Karpas-422 (cell line): ENCODE results near the gene NEDD8. TPM values are rescaled to one million over a fixed set of nuclear protein-coding genes. Genes with fewer than 3 reads are reported as not detected.

Experiments used
- DNase-seq: peaks from one replicate; pipeline ENCODE4 v3.0.0-alpha.2; 2015
- H2AFZ ChIP-seq: fragments of 200-600 bp; sonication (generic); 2 replicates; pipeline ENCODE4 v1.6.1; 2014; ENCODE audit warnings: antibody characterized with exemption, low read length, mixed read lengths
- H3K27ac ChIP-seq: fragments of 200-600 bp; sonication (generic); 2 replicates; pipeline ENCODE4 v1.5.1; 2014; ENCODE audit warnings: mild to moderate bottlenecking, low read length, moderate library complexity
- H3K27me3 ChIP-seq: fragments of 200-600 bp; sonication (generic); 2 replicates; pipeline ENCODE4 v1.6.1; 2014; ENCODE audit warnings: low read length, mixed read lengths
- H3K36me3 ChIP-seq: fragments of 200-600 bp; sonication (generic); 2 replicates; pipeline ENCODE4 v1.6.1; 2014; ENCODE audit warnings: low read length, mixed read lengths; ENCODE audit not compliant: insufficient read depth
- H3K4me1 ChIP-seq: fragments of 200-600 bp; sonication (generic); 2 replicates; pipeline ENCODE4 v1.6.1; 2014; ENCODE audit warnings: mild to moderate bottlenecking, low read length, mixed read lengths
- H3K4me2 ChIP-seq: fragments of 200-600 bp; sonication (generic); 2 replicates; pipeline ENCODE4 v1.6.1; 2014; ENCODE audit warnings: low read length, low read depth, mild to moderate bottlenecking; ENCODE audit not compliant: poor library complexity, severe bottlenecking
- H3K4me3 ChIP-seq: fragments of 200-600 bp; sonication (generic); 2 replicates; pipeline ENCODE4 v1.5.1; 2014; ENCODE audit warnings: mild to moderate bottlenecking, antibody characterized with exemption, low read length, mixed read lengths
- H3K79me2 ChIP-seq: fragments of 200-600 bp; sonication (generic); 2 replicates; pipeline ENCODE4 v1.6.1; 2014; ENCODE audit warnings: mild to moderate bottlenecking, low read length, mixed read lengths
- H3K9ac ChIP-seq: fragments of 200-600 bp; sonication (generic); 2 replicates; pipeline ENCODE4 v1.6.0; 2014; ENCODE audit warnings: low read length
- H3K9me2 ChIP-seq: fragments of 200-600 bp; sonication (generic), shearing (Covaris generic); replicated peaks from 2 replicates; pipeline ENCODE4 v1.6.0; 2014; ENCODE audit warnings: mild to moderate bottlenecking, low read length, moderate library complexity; ENCODE audit not compliant: insufficient read depth
- H3K9me3 ChIP-seq: fragments of 300-700, 200-600 bp; sonication (generic); 2 replicates; pipeline ENCODE4 v1.6.1; 2014; ENCODE audit warnings: low read length, mixed read lengths
- H4K20me1 ChIP-seq: fragments of 200-600 bp; sonication (generic); 2 replicates; pipeline ENCODE4 v1.6.1; 2014; ENCODE audit warnings: mild to moderate bottlenecking, antibody characterized with exemption, low read length, low read depth; ENCODE audit not compliant: insufficient read depth
- total RNA-seq: library from RNA; depleted of rRNA; stranded (reverse); fragments of >200 nt; shearing (Covaris generic); gene quantifications from 2 replicates; pipeline ENCODE4 v1.2.3, GENCODE V29; 2014; ENCODE audit warnings: low replicate concordance

The NEDD8 gene
- total RNA-seq, 1 experiment from 2014 or later, result 293 TPM

GRCh38 chr14:24184104-24184970, 47.8 kb downstream of the NEDD8 start:
- H3K4me3 ChIP-seq, result no peak overlapping the region
- peaks cover 18% of the 10 kb centered on the region for H3K4me1 ChIP-seq
- H4K20me1 ChIP-seq, result 0 out of 2 replicates have a peak, but pooled peaks cover 4% of the 10 kb centered on the region
- H3K27me3 ChIP-seq, result no peaks in the 10 kb centered on the region
- H3K27ac ChIP-seq, result no peak overlapping the region
- H3K9me2 ChIP-seq, result no peaks in the 10 kb centered on the region
- no peak overlapping the region for H2AFZ ChIP-seq
- no peak for DNase-seq
- H3K79me2 ChIP-seq, result peaks cover 26% of the 10 kb centered on the region
- H3K9ac ChIP-seq, result no peak overlapping the region
- H3K4me2 ChIP-seq, result no peak overlapping the region
- H3K36me3 ChIP-seq, result peaks cover 24% of the 10 kb centered on the region
- H3K9me3 ChIP-seq, result no peaks in the 10 kb centered on the region

GRCh38 chr14:24183014-24183481, 49.1 kb downstream of the NEDD8 start:
- H3K36me3 ChIP-seq, result peaks cover 34% of the 10 kb centered on the region
- H3K9me3 ChIP-seq, result no peaks in the 10 kb centered on the region
- no peak overlapping the region for H3K4me3 ChIP-seq
- peaks cover 12% of the 10 kb centered on the region for H3K4me1 ChIP-seq
- DNase-seq, result no peak
- H3K27me3 ChIP-seq, result no peaks in the 10 kb centered on the region
- H3K9me2 ChIP-seq, result no peaks in the 10 kb centered on the region
- no peak overlapping the region for H3K27ac ChIP-seq
- H2AFZ ChIP-seq, result no peak overlapping the region
- no peak overlapping the region for H3K9ac ChIP-seq
- no peak overlapping the region for H3K4me2 ChIP-seq
- H4K20me1 ChIP-seq, result 0 out of 2 replicates have a peak, but pooled peaks cover 4% of the 10 kb centered on the region
- H3K79me2 ChIP-seq, result peaks cover 22% of the 10 kb centered on the region

GRCh38 chr14:24182110-24182882, 49.9 kb downstream of the NEDD8 start:
- no peaks in the 10 kb centered on the region for H3K9me3 ChIP-seq

GRCh38 chr14:24181371-24182077, 50.6 kb downstream of the NEDD8 start:
- Histone ChIP-seq H3K79me2 (peaks cover 6% of the 10 kb centered on the region; the same call in 1 of the 2 replicates), H3K27ac (no peak overlapping the region), H3K36me3 (peaks cover 45% of the 10 kb centered on the region), H3K4me1 (no peaks in the 10 kb centered on the region), H3K9me2 (no peaks in the 10 kb centered on the region), H3K9ac (no peak overlapping the region), H4K20me1 (0 out of 2 replicates have a peak, but pooled peaks cover 4% of the 10 kb centered on the region), H3K4me3 (no peak overlapping the region), H3K4me2 (no peak overlapping the region), H3K27me3 (no peaks in the 10 kb centered on the region), H2AFZ (no peak overlapping the region), H3K9me3 (no peaks in the 10 kb centered on the region)
- DNase-seq, result no peak

More at GRCh38 chr14:24182110-24182882, 49.9 kb downstream of the NEDD8 start:
- peaks cover 14% of the 10 kb centered on the region for H3K79me2 ChIP-seq
- H3K27ac ChIP-seq, result no peak overlapping the region
- H2AFZ ChIP-seq, result no peak overlapping the region
- no peaks in the 10 kb centered on the region for H3K9me2 ChIP-seq
- H3K27me3 ChIP-seq, result no peaks in the 10 kb centered on the region
- 0 out of 2 replicates have a peak, but pooled peaks cover 4% of the 10 kb centered on the region for H4K20me1 ChIP-seq
- H3K4me2 ChIP-seq, result no peak overlapping the region
- H3K36me3 ChIP-seq, result peaks cover 39% of the 10 kb centered on the region
- H3K9ac ChIP-seq, result no peak overlapping the region
- H3K4me3 ChIP-seq, result no peak overlapping the region
- no peak for DNase-seq
- H3K4me1 ChIP-seq, result peaks cover 5% of the 10 kb centered on the region

- Histone ChIP-seq H3K4me3 (no peak overlapping the region), H3K4me2 (no peak overlapping the region), H3K4me1 (no peaks in the 10 kb centered on the region), H3K27ac (no peak overlapping the region), H3K79me2 (no peaks in the 10 kb centered on the region), H4K20me1 (0 out of 2 replicates have a peak, but pooled peaks cover 4% of the 10 kb centered on the region), H2AFZ (no peak overlapping the region), H3K27me3 (no peaks in the 10 kb centered on the region), H3K9me2 (no peaks in the 10 kb centered on the region), H3K9me3 (no peaks in the 10 kb centered on the region), H3K9ac (no peak overlapping the region), H3K36me3 (peaks cover 32% of the 10 kb centered on the region)
- no peak for DNase-seq
Observed at GRCh38 chr14:24179961-24180796, 52.0 kb downstream of the NEDD8 start.

- H3K4me1 ChIP-seq, result no peaks in the 10 kb centered on the region
- H3K79me2 ChIP-seq, result no peaks in the 10 kb centered on the region
- no peaks in the 10 kb centered on the region for H3K27me3 ChIP-seq
- H3K4me3 ChIP-seq, result no peak overlapping the region
- no peak overlapping the region for H3K9ac ChIP-seq
- H2AFZ ChIP-seq, result no peak overlapping the region
- no peaks in the 10 kb centered on the region for H3K9me3 ChIP-seq
- 0 out of 2 replicates have a peak, but pooled peaks cover 4% of the 10 kb centered on the region for H4K20me1 ChIP-seq
- H3K9me2 ChIP-seq, result no peaks in the 10 kb centered on the region
- no peak overlapping the region for H3K27ac ChIP-seq
- peaks cover 32% of the 10 kb centered on the region for H3K36me3 ChIP-seq
- no peak for DNase-seq
- H3K4me2 ChIP-seq, result no peak overlapping the region
Observed at GRCh38 chr14:24179294-24179960, 52.7 kb downstream of the NEDD8 start.
